NCI-H69 (cell line): ENCODE measurements around the gene NAGLU.
"Not testable (repeated sequence)": the region's sequence is repeated elsewhere in the genome, so short reads cannot be mapped to it uniquely, and the experiment has no call there.

Experiments used
- DNase-seq: peaks from one replicate; lab custom pipeline; 2025; lab: John Stamatoyannopoulos, UW

The NAGLU gene

DNA sequence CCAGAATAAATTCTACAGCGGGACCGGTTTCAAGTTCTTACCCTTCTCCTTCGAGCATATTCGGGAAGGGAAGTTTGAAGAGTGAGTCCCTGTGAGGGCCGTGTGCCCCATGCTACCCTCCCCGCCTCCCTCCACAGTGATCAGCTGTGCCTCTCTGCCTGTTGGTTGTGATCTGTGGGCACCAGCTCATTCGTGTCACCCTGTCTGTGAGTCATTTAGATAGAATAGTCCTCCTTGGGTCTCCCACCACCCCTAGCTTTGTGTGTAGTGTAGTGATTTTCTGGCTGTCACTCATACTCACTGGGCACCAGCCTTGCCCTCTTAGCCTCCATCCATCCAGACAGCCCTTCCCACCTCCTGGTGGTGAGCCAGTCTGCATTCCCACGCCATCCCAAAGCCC lies 15.0 kb upstream of the NAGLU start:
- DNase-seq: no peak

DNA sequence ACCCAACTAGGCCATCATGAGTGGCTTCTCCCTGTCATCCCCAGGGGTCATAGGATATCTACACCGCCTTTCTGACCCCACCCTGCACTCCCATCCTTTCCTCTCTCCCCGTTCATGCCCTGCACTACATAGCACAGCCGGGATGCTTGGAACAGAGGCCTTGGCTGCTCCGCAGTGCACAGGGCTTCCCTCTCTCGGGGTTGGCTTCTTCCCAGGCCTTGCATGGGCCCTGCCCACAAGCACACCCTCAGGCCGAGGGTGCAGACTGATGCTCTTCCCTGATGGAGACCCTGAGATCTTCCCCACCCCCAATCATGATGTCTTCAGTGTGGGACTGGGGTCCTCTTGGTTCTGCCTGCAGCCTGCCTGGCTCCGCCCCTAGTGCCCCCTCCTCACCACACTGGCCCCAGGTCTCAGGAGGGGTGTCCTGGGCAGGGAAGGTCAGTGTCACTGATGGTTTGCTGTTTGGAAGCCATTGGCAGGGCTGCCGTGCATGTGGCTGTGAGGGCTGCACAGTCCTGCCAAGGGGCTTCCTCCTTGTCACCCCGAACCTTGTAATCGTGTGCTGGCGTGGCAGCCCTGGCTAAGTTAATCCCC lies 14.3 kb upstream of the NAGLU start:
- no peak for DNase-seq

DNA sequence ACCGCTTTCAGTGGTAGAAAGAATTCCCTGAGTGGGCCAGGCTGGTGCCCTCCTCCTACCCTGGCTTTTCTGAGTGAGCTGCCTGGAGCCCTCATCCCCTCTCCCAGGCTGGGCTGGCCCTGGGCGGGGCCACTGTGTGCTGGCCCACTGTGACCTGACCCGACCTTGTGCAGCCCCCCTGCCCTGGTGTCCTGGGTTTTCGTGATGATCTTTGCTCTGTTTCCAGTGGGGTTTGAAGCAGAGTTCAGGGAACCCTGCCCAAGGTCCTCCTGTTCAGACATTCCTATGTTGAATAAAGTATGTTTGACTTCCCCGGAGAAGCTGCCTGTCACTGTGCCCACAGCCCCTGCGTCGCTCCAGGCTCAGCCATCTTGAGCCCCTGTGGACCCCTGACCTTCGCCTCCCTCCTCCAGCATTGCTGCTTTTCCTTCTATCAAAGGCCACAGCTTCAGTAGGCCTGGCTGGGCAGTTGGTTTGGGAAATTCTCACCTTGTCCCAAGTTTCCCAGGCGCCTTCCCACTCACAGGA lies 13.7 kb upstream of the NAGLU start:
- DNase-seq: no peak

DNA sequence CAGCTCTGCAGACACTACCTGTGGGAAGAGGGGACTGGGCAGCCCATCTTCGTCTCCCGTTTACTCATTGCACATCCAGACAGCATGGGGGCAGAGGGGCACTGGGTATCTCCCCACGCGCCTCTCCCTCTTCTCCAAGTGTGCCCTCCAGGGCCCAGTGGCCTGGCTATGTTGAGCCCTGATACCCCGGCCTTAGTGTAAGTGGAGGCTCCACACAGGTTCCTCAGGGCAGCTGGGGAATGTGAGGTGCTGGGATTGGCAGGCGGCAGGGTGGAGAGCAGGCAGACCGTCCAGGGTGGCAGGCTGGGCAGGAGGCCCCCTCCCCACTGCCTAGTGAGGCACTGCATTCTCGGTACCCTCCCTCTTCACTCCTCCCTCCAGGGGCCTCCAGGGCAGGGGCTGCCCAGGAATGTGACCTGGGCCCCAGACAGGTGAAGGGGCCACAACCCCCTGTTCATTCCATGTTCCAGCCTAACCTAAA lies 13.2 kb upstream of the NAGLU start:
- DNase-seq: no peak

DNA sequence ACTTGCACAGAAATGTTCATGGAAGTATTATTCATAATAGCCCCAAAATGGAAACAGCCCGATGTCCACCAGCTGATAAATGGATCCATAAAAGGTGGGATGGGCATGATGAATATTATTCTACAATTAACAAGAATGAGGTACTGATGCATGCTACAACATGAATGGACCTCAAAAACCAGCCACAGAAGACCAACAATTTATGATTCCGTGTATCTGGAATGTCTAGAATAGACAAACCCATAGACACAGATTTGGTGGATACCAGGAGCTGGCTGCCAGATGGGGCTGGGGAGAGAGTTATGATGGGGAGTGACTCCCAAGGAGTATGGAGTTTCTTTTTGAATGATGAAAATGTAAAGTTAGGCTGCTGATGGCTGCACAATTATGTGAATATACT lies 10.8 kb upstream of the NAGLU start:
- DNase-seq: no peak

DNA sequence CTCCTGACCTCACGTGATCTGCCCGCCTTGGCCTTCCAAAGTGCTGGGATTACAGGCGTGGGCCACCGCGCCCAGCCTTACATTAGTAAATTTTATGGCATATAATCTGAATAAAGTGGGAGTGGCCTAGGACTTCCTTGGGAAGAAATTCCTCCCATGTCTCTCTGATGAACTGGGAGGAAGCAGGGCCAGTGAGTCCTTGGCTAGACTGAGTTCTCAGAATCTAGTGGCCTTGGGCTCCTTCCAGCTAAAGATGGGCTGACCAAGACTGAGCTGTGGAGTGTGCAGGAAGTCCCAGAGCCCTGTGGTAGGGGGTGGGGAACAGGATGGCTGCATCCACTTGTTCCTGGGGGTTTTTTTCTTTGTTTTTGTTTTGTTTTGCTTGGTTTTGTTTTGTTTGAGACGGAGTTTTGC lies 10.0 kb upstream of the NAGLU start:
- DNase-seq: no peak

DNA sequence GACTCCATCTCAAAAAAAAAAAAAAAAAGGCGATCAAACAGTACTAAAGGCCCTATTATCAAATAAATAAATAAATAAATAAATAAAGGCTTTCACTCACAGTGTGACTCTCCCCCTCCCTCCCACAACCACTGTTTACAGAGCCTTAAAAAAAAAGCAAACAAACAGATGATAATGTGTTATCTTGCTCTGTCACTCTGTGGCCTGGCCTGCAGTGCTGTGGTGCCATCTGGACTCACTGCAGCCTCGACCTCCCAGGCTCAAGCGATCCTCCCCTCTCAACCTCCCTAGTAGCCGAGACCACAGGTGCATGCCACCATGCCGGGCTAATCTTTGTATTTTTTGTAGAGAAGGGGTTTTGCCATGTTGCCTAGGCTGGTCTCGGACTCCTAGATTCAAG lies 8.1 kb upstream of the NAGLU start:
- no peak for DNase-seq

DNA sequence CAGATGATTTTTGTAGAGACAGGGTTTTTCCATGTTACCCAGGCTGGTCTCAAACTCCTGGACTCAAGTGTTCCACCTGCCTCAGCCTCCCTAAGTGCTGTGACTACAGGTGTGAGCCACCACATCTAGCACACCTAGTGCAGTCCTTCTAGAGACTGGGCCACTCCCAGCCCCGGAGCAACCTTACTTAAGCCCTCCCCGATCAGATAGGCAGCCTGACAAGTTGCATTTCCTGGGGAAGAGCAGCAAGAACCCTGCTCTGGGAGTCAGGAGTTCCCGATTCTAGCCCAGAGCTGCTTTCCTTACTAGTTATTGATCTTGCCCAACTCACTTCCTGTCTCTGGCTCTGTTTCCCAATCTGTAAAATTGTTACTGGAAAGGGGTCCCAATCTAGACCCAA lies 7.0 kb upstream of the NAGLU start:
- DNase-seq: no peak

DNA sequence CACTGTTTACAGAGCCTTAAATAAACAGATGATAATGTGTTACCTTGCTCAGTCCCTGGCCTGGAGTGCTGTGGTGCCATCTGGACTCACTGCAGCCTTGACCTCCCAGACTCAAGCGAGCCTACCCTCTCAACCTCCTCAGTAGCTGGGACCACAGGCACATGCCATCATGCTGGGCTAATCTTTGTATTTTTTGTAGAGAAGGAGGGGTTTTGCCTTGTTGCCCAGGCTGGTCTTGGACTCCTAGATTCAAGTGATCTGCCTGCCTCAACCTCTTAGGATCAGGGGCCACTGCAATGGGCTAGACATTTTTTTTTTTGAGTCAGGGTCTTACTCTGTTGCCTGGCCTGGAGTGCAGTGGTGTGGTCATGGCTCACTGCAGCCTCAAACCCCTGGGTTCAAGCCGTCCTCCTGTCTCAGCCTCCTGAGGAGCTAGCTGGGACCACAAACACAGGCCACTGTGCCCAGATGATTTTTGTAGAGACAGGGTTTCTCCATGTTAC lies 5.0 kb upstream of the NAGLU start:
- peak; percentile 95 for DNase-seq

DNA sequence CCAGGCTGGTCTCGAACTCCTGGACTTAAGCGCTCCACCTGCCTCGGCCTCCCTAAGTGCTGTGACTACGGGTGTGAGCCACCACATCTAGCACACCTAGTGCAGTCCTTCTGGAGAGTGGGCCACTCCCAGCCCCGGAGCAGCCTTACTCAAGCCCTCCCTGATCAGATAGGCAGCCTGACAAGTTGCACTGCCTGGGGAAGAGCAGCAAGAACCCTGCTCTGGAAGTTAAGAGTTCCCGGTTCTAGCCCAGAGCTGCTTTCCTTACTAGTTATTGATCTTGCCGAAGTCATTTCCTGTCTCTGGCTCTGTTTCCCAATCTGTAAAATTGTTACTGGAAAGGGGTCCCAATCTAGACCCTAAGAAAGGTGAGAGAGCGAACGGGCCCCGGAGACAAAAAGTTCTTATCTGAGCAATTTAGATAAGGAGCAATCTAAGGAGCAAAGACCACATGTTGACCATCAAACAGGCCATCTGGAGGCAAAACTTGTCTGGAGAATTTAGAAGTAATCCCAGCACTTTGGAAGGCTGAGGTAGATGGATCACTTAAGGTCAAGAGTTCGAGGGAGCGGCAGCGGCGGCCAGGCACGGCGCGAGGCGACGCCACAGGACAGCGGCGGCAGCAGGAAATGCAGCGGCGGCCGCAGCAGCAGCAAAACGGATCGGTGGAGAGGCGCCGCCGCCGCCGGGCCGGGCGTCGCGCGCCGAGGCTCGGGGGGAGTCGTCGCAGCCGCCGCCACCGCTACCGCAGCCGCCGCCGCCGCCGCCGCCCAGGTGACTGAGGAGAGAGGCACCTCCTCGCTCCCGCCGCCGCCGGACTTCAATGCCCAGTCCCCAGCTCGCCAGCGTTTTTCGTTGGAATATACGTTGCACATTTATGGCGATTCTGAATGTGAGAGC lies 4.3 kb upstream of the NAGLU start:
- peak; percentile 83 for DNase-seq

DNA sequence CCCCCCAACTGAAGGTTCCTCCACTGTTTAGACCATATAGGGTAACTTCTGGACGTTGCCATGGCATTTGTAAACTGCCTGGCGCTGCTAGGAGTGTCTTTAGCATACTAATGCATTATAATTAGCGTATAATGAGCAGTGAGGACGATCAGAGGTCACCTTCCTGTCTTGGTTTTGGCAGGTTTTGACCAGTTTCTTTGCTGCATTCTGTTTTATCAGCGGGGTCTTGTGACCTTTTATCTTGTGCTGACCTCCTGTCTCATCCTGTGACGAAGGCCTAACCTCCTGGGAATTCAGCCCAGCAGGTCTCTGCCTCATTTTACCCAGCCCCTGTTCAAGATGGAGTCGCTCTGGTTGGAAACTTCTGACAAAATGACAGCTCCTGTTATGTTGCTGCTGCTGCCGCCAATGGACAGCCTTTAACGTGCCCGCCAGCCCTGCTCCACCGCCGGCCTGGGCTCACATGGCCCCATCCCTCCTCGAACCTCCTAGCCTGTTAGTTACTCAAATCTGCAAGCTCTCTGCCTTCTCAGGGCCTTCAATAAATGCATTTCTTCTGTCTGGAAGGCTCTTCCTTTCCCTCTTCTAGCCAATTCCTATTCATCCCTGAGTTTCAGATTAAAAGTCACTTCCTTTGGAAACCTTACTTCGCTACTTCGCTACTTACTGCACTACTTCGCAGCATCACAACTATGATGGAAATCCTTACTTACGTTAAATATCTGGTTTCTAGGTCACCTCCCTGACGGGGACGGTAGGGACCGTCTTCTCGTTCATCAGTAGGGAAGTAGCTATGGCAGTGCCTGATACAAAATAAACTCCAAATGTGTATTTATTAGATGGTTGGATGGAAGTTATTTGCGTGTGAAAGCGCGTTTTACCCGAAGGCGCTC lies 640 bp upstream of the NAGLU start:
- peak; percentile 60 for DNase-seq

DNA sequence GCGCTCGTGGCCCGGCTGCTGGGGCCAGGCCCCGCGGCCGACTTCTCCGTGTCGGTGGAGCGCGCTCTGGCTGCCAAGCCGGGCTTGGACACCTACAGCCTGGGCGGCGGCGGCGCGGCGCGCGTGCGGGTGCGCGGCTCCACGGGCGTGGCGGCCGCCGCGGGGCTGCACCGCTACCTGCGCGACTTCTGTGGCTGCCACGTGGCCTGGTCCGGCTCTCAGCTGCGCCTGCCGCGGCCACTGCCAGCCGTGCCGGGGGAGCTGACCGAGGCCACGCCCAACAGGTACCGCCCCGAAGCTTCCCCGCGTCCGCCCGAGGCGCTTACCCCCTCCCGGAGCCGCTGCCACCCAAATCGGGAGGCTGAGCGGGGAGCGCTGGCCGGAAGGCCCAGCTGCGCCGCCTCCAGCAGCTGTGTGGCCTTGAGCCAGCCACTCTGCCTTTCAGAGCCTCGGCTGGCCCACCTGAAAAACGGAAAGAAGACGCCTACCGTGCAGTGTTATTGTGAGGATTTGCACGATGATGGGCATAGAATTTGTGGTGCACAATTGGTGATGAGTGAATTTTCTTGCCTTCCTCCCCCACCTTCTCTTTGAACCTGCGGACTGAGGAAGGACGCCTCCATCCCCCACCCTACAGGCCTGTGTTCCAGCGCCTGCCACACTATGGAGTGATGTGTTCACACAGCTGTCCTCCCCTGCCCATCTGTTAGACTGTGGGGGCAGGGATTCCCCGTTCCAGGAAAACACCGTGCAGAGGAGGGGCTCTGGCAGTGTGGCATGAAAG lies 523 bp downstream of the NAGLU start:
- DNase-seq: peak; percentile 97

DNA sequence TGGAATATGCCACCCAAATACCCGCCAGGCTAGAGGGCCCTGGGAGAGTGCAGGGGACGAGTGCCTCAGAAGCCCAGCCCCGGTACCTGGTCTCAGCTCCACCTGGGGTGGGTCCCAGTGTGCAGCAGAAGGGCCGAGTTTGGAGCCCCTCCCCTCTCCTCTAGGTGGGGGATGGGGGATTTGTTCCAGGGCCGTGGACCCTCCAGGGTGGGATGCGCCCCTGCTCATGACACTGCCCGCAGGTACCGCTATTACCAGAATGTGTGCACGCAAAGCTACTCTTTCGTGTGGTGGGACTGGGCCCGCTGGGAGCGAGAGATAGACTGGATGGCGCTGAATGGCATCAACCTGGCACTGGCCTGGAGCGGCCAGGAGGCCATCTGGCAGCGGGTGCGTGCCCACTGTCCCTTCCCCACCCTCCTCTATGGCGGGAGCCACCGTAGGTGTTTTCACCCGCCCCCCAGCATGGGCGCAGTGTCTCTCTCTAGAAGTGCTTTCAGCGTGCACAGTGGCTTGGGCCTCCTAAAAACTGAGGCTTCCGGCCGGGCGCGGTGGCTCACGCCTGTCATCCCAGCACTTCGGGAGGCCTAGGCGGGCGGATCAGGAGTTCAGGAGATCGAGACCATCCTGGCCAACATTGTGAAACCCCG lies 1.2 kb downstream of the NAGLU start:
- DNase-seq: no peak

DNA sequence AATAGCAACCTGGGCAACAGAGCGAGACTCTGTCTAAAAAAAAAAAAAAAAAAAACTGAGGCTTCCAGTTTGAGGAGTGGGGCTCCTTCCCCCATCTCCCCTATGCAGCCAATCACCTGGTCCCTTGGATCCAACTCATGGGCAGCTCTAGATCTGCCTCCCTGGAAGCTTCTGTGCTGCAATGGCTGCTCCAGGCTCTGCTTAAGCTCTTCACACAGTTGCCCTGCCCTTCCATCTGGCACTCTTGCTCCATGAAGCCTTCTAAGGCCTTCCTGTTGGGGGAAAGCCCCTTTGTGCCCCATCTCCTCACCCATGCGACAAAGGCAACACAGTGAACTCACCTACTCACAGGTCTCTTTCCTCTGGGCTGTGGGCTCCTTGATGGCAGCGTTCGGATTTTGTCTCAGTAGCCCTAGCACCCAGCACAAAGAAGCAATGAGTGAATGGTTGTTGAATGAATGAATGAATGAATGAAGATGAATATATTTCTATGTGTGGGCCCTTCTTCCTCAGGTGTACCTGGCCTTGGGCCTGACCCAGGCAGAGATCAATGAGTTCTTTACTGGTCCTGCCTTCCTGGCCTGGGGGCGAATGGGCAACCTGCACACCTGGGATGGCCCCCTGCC lies 1.9 kb downstream of the NAGLU start:
- peak; percentile 26 for DNase-seq

DNA sequence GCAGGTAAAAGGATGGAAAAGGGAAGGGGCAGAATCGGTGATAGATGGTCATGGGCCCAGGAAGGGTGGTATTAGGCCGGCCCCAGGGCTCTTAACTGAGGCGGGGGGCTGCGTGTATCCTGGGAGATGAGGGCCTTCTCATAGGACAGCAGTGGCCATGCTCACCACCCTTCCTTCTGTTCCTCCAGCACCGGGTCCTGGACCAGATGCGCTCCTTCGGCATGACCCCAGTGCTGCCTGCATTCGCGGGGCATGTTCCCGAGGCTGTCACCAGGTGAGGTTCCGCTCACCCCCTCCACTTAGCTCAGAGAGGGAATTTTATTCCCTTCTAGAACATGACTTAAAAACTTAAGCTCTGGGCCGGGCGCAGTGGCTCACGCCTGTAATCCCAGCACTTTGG lies 2.4 kb downstream of the NAGLU start:
- no peak for DNase-seq

DNA sequence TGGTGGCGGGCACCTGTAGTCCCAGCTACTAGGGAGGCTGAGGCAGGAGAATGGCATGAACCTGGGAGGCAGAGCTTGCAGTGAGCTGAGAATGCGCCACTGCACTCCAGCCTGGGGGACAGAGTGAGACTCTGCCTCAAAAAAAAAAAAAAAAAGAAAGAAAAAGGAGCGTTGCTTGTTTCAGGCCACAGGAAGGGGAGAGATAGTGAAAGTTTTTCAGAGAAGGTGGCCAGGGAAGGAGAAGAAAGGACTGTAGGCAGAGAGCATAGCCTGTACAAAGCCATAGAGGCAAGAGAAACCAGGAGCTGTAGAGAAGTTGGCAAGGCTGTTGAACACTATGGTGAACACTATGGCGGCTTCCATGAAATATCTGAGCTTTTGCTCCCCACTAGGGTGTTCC lies 4.5 kb downstream of the NAGLU start:
- DNase-seq: not testable (repeated sequence)

DNA sequence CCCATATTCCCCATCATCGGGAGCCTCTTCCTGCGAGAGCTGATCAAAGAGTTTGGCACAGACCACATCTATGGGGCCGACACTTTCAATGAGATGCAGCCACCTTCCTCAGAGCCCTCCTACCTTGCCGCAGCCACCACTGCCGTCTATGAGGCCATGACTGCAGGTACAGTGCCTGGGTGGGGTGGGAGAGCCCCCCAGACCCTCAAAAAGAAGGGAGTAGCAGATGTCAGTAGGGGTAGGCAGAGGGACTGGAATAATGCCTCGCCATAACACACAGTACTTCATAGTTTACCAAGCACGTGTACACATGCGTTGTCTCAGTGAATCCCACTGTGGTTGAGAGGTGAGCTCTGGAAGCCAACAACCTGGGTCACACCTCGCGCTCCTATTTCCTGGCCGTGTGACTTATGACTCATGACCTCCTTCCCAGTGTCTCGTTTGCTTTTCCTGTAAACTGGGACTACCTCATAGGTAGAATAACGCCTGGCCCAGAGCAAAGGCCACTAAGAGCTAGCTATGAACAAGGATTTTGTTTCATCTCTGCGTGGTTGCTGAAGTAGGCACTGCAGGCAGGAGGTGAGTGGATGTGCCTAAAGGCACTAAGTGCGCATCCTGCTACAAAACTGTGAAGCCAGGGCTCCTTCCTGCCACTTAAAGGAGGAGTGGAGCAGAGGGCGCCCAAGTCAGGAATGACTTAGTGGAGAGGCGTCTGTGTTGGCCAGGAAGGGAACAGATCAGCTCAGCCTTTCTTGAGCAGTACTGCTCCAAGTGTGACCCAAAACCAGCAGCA lies 5.2 kb downstream of the NAGLU start:
- DNase-seq: peak; percentile 18

DNA sequence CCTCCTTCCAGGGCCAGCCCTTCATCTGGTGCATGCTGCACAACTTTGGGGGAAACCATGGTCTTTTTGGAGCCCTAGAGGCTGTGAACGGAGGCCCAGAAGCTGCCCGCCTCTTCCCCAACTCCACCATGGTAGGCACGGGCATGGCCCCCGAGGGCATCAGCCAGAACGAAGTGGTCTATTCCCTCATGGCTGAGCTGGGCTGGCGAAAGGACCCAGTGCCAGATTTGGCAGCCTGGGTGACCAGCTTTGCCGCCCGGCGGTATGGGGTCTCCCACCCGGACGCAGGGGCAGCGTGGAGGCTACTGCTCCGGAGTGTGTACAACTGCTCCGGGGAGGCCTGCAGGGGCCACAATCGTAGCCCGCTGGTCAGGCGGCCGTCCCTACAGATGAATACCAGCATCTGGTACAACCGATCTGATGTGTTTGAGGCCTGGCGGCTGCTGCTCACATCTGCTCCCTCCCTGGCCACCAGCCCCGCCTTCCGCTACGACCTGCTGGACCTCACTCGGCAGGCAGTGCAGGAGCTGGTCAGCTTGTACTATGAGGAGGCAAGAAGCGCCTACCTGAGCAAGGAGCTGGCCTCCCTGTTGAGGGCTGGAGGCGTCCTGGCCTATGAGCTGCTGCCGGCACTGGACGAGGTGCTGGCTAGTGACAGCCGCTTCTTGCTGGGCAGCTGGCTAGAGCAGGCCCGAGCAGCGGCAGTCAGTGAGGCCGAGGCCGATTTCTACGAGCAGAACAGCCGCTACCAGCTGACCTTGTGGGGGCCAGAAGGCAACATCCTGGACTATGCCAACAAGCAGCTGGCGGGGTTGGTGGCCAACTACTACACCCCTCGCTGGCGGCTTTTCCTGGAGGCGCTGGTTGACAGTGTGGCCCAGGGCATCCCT lies 7.4 kb downstream of the NAGLU start:
- DNase-seq: no peak
